Ovary (tissue), 9 donors: ENCODE measurements around the gene SLC5A12. TPM values are rescaled to one million over a fixed set of nuclear protein-coding genes. Genes with fewer than 3 reads are reported as not detected.

Experiments used
- DNase-seq, 5 donors: peaks; one replicate each; pipeline ENCODE4 v3.0.0-alpha.2; 2019 to 2020
- H3K27ac ChIP-seq, 2 donors: fragments of 200-600 bp; one replicate each; pipeline versions ENCODE4 v1.5.1 to v1.8.0; 2019 to 2022
- H3K27me3 ChIP-seq: fragments of 200-600 bp; one replicate; pipeline ENCODE4 v1.8.0; 2022
- H3K36me3 ChIP-seq: fragments of 200-600 bp; sonication (generic); one replicate; pipeline ENCODE4 v1.5.1; 2019
- H3K4me1 ChIP-seq: one replicate; pipeline ENCODE4 v1.8.1; 2013; ENCODE audit warnings: mild to moderate bottlenecking, moderate library complexity; ENCODE audit not compliant: insufficient read depth
- H3K4me3 ChIP-seq: fragments of 200-600 bp; sonication (generic); one replicate; pipeline ENCODE4 v1.5.1; 2017
- H3K9me3 ChIP-seq, 2 donors: fragments of 200-600 bp in 1 of 2; sonication (generic) in 1 of 2; one replicate each; pipeline versions ENCODE4 v1.5.1 to v1.8.1; 2013 to 2019; ENCODE audit warnings: mild to moderate bottlenecking in 1 of 2, moderate library complexity in 1 of 2
- CTCF ChIP-seq, 3 donors: fragments of 450-650 bp in 2 of 3; fragments of 200-600 bp in 1 of 3; IDR thresholded peaks; one replicate each; pipeline versions ENCODE4 v1.5.1 to v1.8.0; 2016 to 2022; ENCODE audit warnings: antibody characterized with exemption in 3 of 3, mild to moderate bottlenecking in 1 of 3
- EP300 ChIP-seq: sonication (generic); formaldehyde crosslinking; IDR thresholded peaks from one replicate; pipeline ENCODE4 v1.6.1; 2017; ENCODE audit warnings: antibody characterized with exemption
- POLR2A ChIP-seq: fragments of 450-650 bp; IDR thresholded peaks from one replicate; pipeline ENCODE4 v1.6.1; 2017; ENCODE audit warnings: antibody characterized with exemption, mild to moderate bottlenecking, moderate library complexity
- WGBS, 3 donors: extraction: QIAGEN DNeasy Blood & Tissue Kit in 1 of 3; methylation state at CpG; one replicate each; pipeline versions ENCODE4 v1.1.5 to v1.1.7; 2013 to 2017; 5-methylcytosine and 5-hydroxymethylcytosine counted together
- intact Hi-C, 4 donors: fragments of 100-400 bp; cut with DNase I; formaldehyde crosslinking; loops; one replicate each; pipeline versions ENCODE4 v1.11.0 to v1.15.1; 2022 to 2023
- polyA plus RNA-seq, 2 donors: library from polyadenylated mRNA; stranded (reverse); fragments of 200-250 nt in 1 of 2; fragments of 350-450 nt in 1 of 2; fragmentation: Illumina TruSeq in 1 of 2; extraction: RNeasy Lipid Tissue Mini Kit (QIAGEN cat#74804) in 1 of 2; gene quantifications; one replicate each; pipeline ENCODE4 v1.2.3, GENCODE V29; 2013 to 2014
- total RNA-seq, 7 donors: library from RNA; depleted of rRNA in 2 of 7; stranded (reverse); fragments of >200 nt in 2 of 7; fragmentation: NEBNext Ultra II Directional in 3 of 7; extraction: Animal tissue kit (Norgen Biotek cat#: 25700) in 3 of 7; gene quantifications; one replicate each; pipeline versions ENCODE4 v1.1.0 to v1.2.4, GENCODE V29; 2016 to 2023
- donor health status: DM: no; HTN: no; CAD: no; lungs with moderate emphysema.
- donor health status: DM: no; HTN: no; CAD: no.
- donor health status: Bipolar disorder and iron deficiency.
- donor health status: DM: yes; HTN: yes; CAD: no.
- donor health status: DM: no; HTN: no; CAD: no.
- donor health status: DM: yes; HTN: yes; CAD: no.

The SLC5A12 gene
- total and polyA plus RNA-seq, 9 donors = 0.02 to 0.48 (median 0.15) TPM; not detected in 6

- H3K4me1 ChIP-seq = no peaks in the 10 kb centered on the region
- H3K27me3 ChIP-seq = no peaks in the 10 kb centered on the region
- no peak overlapping the region for H3K4me3 ChIP-seq
- WGBS, 3 donors = 86 to 94% (median 94%) methylated on average over 3 of the region's 3 CpGs
- no peaks in the 10 kb centered on the region for H3K36me3 ChIP-seq
- no peak overlapping the region for H3K27ac ChIP-seq
- no peak for TF ChIP-seq POLR2A
- TF ChIP-seq EP300 = no peak
- TF ChIP-seq CTCF (IDR thresholded peaks at IDR 0.05) = no peak
- intact Hi-C loops = no loop called here
- DNase-seq = no peak
- no peaks in the 10 kb centered on the region for H3K9me3 ChIP-seq
Observed at GRCh38 chr11:26696330-26696729, 25.5 kb downstream of the SLC5A12 start.

- Histone ChIP-seq H3K36me3 (no peaks in the 10 kb centered on the region), H3K27ac (no peak overlapping the region), H3K4me3 (no peak overlapping the region), H3K9me3 (no peaks in the 10 kb centered on the region), H3K27me3 (no peaks in the 10 kb centered on the region), H3K4me1 (no peaks in the 10 kb centered on the region)
- 80 to 84% (median 82%) methylated on average over 4 of the region's 4 CpGs for WGBS, 3 donors
- TF ChIP-seq POLR2A (no peak), CTCF (IDR thresholded peaks at IDR 0.05) (no peak), EP300 (no peak)
- intact Hi-C loops = no loop called here
- no peak for DNase-seq
Observed at GRCh38 chr11:26688701-26689100, 33.2 kb downstream of the SLC5A12 start.

DNA sequence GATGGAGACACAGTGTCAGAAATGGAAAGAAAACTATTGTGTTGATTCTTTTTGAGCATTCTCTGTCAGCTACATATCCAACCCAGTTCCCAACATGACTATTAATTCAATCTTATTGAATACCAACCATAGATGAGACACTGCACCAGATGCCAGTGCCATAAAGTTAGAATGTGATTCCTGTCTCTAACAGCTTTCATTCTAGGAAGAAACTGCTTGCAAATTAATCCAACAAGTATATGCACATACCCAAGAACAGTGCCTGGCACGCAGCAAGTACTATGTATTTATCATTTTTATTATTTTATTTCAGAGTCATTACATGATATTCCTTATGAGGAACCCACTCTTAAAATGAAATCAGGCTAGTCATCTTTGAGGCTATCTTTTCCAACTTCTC lies 34.5 kb downstream of the SLC5A12 start:
- no peak for DNase-seq
- Histone ChIP-seq H3K27me3 (no peaks in the 10 kb centered on the region), H3K27ac (no peak overlapping the region), H3K9me3 (no peaks in the 10 kb centered on the region), H3K4me1 (no peaks in the 10 kb centered on the region), H3K36me3 (no peaks in the 10 kb centered on the region), H3K4me3 (no peak overlapping the region)
- intact Hi-C loops = no loop called here
- WGBS, 3 donors = 86 to 93% (median 91%) methylated on average over 1 of the region's 1 CpG
- TF ChIP-seq EP300 (no peak), CTCF (IDR thresholded peaks at IDR 0.05) (no peak), POLR2A (no peak)

- Histone ChIP-seq H3K27me3 (no peaks in the 10 kb centered on the region), H3K4me1 (no peaks in the 10 kb centered on the region), H3K36me3 (no peaks in the 10 kb centered on the region), H3K4me3 (no peak overlapping the region), H3K9me3 (no peaks in the 10 kb centered on the region), H3K27ac (no peak overlapping the region)
- TF ChIP-seq CTCF (IDR thresholded peaks at IDR 0.05) (no peak), EP300 (no peak), POLR2A (no peak)
- intact Hi-C loops = no loop called here
- no peak for DNase-seq
Observed at GRCh38 chr11:26677566-26677965, 44.3 kb downstream of the SLC5A12 start.

DNA sequence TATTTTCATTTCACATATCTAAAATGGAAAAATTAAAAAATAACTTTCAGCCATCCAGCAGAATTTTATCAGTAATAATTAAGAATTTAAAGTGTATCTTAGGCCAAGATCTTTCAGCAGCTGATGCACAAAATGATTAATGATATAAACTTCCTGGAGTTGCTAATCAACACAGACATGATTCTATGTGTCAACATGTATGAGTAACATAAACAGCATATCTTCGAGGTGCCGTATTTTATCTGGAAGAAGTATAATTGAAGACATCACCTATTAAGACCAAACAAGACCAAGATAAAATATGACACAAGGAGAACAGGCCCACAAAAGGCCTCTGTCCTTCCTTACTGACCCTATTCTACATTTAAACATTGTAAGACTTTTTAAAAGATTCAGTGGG lies 45.2 kb downstream of the SLC5A12 start:
- H3K4me3 ChIP-seq = no peak overlapping the region
- no peak for DNase-seq
- H3K4me1 ChIP-seq = no peaks in the 10 kb centered on the region
- WGBS, 3 donors = 66 to 76% (median 66%) methylated on average over 2 of the region's 2 CpGs
- intact Hi-C loops = no loop called here
- no peaks in the 10 kb centered on the region for H3K36me3 ChIP-seq
- no peak for TF ChIP-seq EP300
- no peak for TF ChIP-seq CTCF (IDR thresholded peaks at IDR 0.05)
- TF ChIP-seq POLR2A = no peak
- H3K27me3 ChIP-seq = no peaks in the 10 kb centered on the region
- no peaks in the 10 kb centered on the region for H3K9me3 ChIP-seq
- no peak overlapping the region for H3K27ac ChIP-seq
